NOMO-1 treated with DMSO at 0.1 percent for 48 hours (cell line): Measurements from ENCODE around the gene CCZ1.
"Not testable (repeated sequence)": the region's sequence is repeated elsewhere in the genome, so short reads cannot be mapped to it uniquely, and the experiment has no call there.

Experiments used
- DNase-seq: peaks from one replicate; lab custom pipeline; 2025; ENCODE audit not compliant: unreplicated experiment; lab: John Stamatoyannopoulos, UW

Gene CCZ1

DNA sequence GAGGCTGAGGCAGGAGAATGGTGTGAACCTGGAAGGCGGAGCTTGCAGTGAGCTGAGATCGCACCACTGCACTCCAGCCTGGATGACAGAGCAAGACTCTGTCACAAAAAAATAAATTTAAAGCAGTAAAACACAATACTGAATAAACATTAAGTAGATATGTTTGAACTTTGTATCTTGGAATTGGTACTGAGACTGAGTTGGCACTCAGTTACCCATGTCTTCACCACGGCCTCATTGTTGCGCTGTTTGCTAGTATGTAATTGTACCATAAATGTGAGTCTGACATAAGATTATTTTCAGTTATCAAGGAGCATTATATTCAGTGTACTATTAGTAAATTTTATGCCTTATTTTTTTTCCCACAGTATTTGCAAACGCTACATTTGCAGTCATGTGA lies 6.2 kb downstream of the CCZ1 start:
- not testable (repeated sequence) for DNase-seq

DNA sequence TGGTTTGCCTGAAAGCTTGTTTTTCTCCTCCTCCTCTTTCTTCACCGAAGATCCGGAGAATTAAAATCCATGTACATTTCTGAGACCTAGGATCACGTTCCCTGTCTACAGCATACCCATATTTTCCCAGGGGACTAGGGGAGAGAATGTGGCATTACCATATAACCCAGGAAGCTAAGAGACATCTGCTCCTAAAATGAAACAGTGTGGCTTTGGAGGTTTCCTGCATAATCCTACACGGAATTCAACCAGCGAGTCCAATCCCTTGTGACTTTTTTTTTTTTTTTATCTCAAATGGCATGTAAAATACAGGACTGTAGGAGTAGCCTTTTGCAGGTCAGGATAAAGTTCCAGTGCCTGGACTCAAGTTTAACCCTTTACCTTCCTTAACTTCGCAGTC lies 10.3 kb downstream of the CCZ1 start:
- not testable (repeated sequence) for DNase-seq

DNA sequence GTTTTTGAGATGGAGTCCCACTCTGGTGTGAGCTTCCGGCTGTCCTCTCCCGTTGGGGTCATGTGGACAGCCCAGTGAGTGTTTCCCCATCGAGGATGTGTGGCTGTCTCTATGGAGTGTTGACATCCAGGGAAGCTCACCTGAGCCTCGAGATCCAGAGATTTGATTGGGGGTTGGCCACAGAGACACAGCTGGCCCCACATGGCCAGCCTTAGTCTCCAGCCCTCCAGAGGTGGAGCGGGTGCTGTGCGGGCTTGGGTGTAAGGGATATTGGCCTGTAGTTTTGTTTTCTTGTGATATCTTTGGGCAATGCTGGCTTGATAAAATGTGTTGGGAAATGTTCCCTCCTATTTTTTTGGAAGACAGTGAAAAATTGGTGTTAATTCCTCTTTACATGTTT lies 18.0 kb downstream of the CCZ1 start:
- DNase-seq, result not testable (repeated sequence)

DNA sequence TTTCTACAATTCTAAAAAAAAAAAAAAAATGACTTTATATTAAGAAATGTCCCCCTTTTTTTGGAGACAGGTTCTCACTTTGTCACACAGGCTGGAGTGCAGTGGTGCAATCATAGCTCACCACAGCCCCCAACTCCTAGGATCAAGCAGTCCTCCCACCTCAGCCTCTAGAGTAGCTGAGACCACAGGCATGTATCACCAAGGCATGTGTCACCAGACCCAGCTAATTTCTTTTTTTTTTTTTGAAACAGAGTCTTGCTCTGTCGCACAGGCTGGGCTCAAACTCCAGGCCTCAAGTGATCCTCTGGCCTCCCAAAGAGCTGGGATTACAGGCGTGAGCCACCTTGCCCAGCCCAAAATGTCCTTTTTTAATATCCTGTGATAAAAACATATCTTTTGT lies 25.6 kb downstream of the CCZ1 start:
- DNase-seq, result not testable (repeated sequence)

DNA sequence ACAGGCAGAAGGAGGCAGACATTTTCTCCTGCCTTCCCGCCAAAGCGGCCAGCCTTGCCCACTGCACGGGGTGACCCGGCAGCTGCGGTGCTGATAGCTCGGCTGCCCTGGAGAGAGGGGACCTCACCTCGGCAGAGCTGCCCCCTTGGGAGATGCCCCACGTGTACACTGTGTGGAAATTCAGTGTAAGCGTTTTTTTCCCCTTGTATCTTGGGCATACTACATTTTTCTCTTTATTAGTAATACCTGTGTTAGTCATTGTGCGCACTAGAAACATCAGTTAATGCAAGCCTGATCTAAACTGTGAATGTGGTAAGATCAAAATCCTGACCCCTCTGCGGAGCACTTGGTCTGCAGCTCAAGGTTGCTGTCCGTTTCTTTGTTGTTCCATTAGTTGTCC lies 26.1 kb downstream of the CCZ1 start:
- DNase-seq, result not testable (repeated sequence)

DNA sequence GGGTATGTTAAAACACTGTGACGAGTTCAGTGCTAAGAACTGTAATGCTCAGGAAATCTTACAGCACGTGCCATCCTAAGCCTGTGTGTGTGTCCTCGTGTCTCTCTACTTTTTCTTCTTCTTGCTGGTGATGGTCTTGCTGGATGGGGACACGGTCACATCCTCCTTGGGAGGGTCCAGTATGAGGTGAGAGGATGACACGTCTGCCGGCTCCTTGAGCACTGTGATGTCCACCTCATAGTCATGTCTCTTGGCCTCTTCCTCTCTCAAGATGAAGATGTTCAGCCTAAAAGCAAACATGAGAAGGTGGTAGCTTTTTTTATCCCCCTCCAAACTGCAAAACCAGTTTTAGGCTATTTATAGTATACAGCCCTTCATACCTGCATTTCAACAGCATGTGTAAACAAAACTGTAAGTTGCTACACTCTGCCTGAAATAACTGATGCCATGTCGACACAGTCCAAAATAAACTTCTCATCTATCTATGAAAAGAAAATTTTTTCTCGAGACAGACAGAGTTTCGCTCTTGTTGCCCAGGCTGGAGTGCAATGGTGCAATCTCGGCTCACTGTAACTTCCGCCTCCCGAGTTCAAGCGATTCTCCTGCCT lies 27.8 kb downstream of the CCZ1 start:
- DNase-seq, result not testable (repeated sequence)

DNA sequence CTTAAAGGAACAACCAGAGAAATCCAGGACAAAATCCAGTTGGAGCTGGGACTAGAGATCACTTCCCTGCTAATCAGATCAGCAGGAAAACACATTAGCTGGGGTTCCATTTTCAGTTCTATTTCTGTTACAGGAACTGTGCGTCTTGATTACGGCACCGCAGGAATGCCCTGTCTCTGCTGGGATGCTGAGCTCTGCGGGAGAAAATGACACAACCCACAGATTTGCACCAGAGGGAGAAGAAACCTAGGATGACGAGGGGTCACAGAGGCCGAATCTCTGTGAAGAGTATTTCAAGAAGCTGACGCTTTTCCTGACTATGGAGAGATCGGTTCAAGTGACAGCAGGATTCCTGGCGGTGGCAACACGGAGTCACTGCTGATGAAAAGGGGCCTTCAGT lies 31.8 kb downstream of the CCZ1 start:
- not testable (repeated sequence) for DNase-seq

DNA sequence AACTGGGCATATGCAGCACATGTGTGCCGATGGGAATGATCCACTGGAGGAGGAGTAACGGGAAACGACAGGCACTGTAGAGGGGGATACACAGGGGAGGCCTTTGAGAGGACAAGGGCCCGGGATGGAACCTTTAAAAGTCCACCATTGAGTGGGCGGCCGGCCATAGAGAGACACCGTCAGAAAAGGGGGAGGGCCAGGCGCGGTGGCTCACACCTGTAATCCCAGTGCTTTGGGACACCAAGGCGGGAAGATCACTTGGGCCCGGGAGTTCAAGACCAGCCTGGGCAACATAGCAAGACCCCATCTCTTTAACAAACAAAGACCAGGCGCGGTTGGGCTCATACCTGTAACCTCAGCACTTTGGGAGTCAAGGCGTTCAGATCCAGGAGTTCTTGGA lies 32.7 kb downstream of the CCZ1 start:
- DNase-seq, result not testable (repeated sequence)

DNA sequence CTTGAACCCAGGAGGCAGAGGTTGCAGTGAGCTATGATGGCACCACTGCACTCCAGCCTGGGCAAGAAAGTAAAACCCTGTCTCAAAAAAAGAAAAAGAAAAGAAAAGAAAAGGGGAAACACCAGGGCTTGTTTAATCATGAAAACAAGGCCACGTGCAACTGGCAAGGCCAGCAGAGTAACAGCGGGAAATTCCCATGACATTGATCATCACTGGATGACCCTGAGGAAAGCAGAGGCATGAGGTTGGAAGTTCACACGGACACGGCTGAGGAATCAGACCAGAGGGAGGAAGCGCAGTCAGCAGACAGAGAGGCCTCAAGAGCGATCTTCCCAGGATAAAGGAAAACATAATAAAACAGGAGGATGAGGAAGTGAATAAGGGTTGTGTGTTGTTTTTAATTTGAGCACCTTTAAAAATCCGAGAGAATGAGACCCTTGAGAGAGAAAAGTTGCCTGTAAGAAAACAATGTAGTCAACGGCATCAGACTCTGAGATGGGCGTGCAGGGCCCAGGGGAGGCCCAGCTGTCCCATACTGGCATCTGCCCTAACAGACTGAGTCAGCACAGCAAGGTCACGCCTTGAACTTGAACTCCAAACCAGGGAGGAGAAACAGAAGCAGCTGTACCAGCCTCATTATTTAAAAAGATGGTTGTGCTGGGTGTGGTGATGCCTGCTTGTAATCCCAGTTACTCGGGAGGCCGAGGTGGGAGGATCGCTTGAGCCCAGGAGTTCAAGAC lies 33.5 kb downstream of the CCZ1 start:
- DNase-seq, result not testable (repeated sequence)

DNA sequence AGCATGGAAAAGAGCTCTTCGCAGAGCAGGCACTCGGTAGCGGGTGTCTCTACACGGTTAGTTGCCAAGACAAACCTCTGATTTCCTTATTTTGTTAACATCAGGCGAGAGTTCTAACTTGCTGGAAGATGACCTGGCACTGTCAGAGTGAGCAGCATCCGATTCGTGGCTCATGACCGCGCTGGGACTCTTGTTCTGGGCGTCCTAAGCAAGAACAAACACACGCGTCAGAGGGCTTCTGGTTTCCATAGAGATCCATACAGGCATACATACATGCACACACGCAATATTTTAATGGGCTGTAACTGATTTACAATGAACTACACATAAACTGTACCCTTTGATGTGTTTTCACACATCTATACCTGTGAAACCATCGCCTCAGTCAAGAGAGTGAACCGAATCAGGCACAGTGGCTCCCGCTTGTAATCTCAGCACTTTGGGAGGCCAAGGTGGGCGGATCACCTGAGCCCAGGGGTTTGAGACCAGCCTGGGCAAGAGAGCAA lies 36.5 kb downstream of the CCZ1 start:
- not testable (repeated sequence) for DNase-seq

DNA sequence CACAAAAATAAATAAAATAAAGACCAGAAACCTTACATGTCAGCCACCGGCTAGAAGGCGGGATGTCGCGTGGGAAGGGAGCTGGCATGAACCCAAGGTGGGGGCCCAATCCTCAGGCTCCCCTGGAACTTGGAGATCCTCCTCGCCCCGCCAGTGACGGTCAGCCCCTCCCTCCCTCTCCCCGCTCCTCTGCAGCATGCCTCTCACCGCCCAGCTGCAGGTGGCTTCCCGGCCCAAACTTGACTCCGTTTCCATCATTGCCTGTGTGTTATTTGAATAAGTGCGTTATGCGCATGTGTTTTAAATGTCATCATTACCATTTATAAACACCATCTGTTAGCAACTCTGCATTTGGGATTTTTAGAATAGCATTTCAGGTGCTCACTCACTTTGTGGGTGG lies 64.7 kb downstream of the CCZ1 start:
- not testable (repeated sequence) for DNase-seq

DNA sequence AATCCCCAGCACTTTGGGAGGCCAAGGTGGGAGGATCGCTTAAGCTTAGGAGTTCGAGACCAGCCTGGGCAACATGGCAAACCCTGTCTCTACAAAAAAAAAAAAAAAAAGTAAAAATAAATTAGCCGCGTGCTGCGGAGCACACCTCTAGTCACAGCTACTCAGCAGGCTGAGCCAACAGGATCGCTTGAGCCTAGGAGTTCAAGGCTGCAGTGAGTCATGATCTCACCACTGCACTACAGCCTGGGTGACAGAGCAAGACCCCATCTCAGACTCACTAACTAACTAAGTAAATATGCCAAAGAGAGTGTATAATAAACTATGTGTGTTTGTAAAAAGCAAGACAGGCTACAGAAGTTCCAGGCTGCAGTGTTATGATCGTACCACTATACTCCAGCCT lies 65.3 kb downstream of the CCZ1 start:
- not testable (repeated sequence) for DNase-seq

DNA sequence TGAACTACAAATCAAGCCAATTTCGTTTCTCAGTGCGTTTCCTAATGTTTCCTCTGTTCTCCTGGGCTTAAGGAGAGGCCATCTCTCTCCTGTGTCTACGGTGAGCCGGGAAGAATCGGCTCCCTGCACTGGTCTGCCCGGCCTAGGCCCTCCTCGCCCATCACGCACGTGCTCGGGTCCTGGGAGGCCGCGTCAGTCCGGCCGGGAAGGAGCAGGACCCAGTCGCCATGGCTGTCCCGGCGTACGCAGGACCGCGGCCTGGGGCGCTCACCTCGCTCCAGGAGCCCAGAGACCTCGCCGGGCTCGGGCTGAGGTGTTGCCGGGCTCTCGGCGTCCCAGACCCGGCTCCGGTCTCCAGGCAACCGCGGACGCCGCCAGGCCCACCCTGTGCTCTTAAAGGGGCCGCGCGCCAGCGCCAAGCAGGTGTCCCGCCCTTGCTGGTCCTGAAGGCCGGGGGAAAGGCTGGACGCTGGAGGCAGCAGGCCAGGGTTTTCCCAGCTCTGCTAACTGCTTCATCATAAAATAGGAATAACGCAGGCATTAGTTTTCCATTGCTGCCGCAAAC lies 71.9 kb downstream of the CCZ1 start, which contains the start of gene RSPH10B:
RSPH10B (minus strand) TSS at position 343 of the 565 bp plus-strand sequence. CDS start 3,573 bp downstream, outside the sequence.
- DNase-seq, result not testable (repeated sequence)

DNA sequence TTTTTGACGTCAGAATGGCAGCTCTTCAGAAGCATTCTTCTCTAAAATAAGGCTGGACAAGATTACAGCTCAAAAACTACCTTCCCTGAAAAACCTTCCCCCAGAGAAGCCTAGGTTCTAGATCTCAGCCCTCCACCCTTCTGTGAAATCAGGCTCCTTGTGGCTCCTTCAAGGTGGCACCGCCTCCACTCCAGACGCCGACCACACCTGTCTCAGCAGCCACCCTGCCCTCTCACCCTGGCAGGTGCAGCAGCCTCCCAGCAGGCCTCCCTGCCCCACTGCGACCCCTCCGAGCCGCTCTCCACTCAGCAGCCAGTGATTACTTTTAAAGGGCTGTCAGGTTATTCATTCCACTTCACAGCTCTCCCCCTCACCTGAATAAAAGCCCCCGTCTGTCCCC lies 75.0 kb downstream of the CCZ1 start:
- not testable (repeated sequence) for DNase-seq
